Measurements from ENCODE around the gene TSR3. TPM values are rescaled to one million over a fixed set of nuclear protein-coding genes. Genes with fewer than 3 reads are reported as not detected.

TSR3 gene
- total and polyA plus RNA-seq, 4 donors = 20.3 to 29.9 (median 28.9) TPM

GRCh38 chr16:1309888-1310831, 41.5 kb downstream of the TSR3 start:
- under 1% methylated on average over 77 of the region's 77 CpGs for whole genome bisulfite sequencing
- TF ChIP-seq YY1 (IDR thresholded peaks at IDR 0.05) = no peak
- no peak for TF ChIP-seq JUND (IDR thresholded peaks at IDR 0.05)
- TF ChIP-seq, protein P1, sequence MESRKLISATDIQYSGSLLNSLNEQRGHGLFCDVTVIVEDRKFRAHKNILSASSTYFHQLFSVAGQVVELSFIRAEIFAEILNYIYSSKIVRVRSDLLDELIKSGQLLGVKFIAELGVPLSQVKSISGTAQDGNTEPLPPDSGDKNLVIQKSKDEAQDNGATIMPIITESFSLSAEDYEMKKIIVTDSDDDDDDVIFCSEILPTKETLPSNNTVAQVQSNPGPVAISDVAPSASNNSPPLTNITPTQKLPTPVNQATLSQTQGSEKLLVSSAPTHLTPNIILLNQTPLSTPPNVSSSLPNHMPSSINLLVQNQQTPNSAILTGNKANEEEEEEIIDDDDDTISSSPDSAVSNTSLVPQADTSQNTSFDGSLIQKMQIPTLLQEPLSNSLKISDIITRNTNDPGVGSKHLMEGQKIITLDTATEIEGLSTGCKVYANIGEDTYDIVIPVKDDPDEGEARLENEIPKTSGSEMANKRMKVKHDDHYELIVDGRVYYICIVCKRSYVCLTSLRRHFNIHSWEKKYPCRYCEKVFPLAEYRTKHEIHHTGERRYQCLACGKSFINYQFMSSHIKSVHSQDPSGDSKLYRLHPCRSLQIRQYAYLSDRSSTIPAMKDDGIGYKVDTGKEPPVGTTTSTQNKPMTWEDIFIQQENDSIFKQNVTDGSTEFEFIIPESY (IDR thresholded peaks at IDR 0.05) = no peak
- TF ChIP-seq HNF4G (IDR thresholded peaks at IDR 0.05) = no peak
- TF ChIP-seq ATF3 (IDR thresholded peaks at IDR 0.05) = no peak
- TF ChIP-seq FOXA1 (IDR thresholded peaks at IDR 0.05) = no peak
- no peak for TF ChIP-seq CTCF (IDR thresholded peaks at IDR 0.05; ENCODE audit: low read depth, low read length, missing input control)
- TF ChIP-seq, protein P2, sequence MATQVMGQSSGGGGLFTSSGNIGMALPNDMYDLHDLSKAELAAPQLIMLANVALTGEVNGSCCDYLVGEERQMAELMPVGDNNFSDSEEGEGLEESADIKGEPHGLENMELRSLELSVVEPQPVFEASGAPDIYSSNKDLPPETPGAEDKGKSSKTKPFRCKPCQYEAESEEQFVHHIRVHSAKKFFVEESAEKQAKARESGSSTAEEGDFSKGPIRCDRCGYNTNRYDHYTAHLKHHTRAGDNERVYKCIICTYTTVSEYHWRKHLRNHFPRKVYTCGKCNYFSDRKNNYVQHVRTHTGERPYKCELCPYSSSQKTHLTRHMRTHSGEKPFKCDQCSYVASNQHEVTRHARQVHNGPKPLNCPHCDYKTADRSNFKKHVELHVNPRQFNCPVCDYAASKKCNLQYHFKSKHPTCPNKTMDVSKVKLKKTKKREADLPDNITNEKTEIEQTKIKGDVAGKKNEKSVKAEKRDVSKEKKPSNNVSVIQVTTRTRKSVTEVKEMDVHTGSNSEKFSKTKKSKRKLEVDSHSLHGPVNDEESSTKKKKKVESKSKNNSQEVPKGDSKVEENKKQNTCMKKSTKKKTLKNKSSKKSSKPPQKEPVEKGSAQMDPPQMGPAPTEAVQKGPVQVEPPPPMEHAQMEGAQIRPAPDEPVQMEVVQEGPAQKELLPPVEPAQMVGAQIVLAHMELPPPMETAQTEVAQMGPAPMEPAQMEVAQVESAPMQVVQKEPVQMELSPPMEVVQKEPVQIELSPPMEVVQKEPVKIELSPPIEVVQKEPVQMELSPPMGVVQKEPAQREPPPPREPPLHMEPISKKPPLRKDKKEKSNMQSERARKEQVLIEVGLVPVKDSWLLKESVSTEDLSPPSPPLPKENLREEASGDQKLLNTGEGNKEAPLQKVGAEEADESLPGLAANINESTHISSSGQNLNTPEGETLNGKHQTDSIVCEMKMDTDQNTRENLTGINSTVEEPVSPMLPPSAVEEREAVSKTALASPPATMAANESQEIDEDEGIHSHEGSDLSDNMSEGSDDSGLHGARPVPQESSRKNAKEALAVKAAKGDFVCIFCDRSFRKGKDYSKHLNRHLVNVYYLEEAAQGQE (IDR thresholded peaks at IDR 0.05) = no peak
- no peak for TF ChIP-seq RAD21 (IDR thresholded peaks at IDR 0.05)
- TF ChIP-seq, protein P3, sequence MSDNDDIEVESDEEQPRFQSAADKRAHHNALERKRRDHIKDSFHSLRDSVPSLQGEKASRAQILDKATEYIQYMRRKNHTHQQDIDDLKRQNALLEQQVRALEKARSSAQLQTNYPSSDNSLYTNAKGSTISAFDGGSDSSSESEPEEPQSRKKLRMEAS (IDR thresholded peaks at IDR 0.05) = no peak
- TF ChIP-seq FOXA2 (IDR thresholded peaks at IDR 0.05) = no peak
- no peak for TF ChIP-seq RXRA (IDR thresholded peaks at IDR 0.05)
- TF ChIP-seq TAF1 (conservative IDR thresholded peaks at IDR 0.05) = no peak
- no peak for TF ChIP-seq SP1 (IDR thresholded peaks at IDR 0.05)
- no peak for TF ChIP-seq NR2F2 (IDR thresholded peaks at IDR 0.05)
- TF ChIP-seq GABPA (IDR thresholded peaks at IDR 0.05 in 1 of 2, conservative IDR thresholded peaks at IDR 0.05 in 1 of 2) = no peak
- no peak for TF ChIP-seq EGR1 (IDR thresholded peaks at IDR 0.05; ENCODE audit: low read depth in 2 of 2)
- TF ChIP-seq HNF4A (conservative IDR thresholded peaks at IDR 0.05) = no peak
- Histone ChIP-seq H3K27me3 (ENCODE audit: control insufficient read depth in 4 of 4, insufficient read depth in 4 of 4, low read length in 3 of 4) (no peaks in the 10 kb centered on the region), H3K9me3 (ENCODE audit: control insufficient read depth in 4 of 4, low read length in 3 of 4) (no peaks in the 10 kb centered on the region), H3K4me3 (ENCODE audit: low read depth in 1 of 3, low read length in 3 of 3) (peak overlapping the region; percentile 58 to 99 (median 90)), H3K27ac (ENCODE audit: low read depth in 1 of 2, low read length in 2 of 2) (peak overlapping the region; percentile 13 to 52), H3K9ac (ENCODE audit: low read depth in 1 of 2, low read length in 2 of 2) (peak overlapping the region; percentile 51 to 87), H3K36me3 (ENCODE audit: control insufficient read depth in 4 of 4, insufficient read depth in 3 of 4, low read depth in 1 of 4, low read length in 3 of 4) (peaks cover 3 to 10% (median 8%) of the 10 kb centered on the region in 4 donors), H3K4me1 (ENCODE audit: control insufficient read depth in 4 of 4, insufficient read depth in 4 of 4, low read length in 3 of 4) (peaks cover 9 to 44% (median 34%) of the 10 kb centered on the region in 4 donors)
- DNase-seq (ENCODE audit: low spot score) = no peak

All from liver (tissue), 9 donors.